WI38 (cell line): ENCODE results near the gene SETD6.

Source experiments
- H3K4me3 ChIP-seq: 2 replicates; pipeline ENCODE4 v1.5.1; 2011; ENCODE audit warnings: low read depth, mild to moderate bottlenecking, control low read depth, low read length
- TF ChIP-seq, protein P1 (sequence below): IDR thresholded peaks from 2 replicates; pipeline ENCODE4 v1.5.1; 2012; ENCODE audit warnings: low read depth, mild to moderate bottlenecking, control low read depth, low read length

Gene SETD6

DNA sequence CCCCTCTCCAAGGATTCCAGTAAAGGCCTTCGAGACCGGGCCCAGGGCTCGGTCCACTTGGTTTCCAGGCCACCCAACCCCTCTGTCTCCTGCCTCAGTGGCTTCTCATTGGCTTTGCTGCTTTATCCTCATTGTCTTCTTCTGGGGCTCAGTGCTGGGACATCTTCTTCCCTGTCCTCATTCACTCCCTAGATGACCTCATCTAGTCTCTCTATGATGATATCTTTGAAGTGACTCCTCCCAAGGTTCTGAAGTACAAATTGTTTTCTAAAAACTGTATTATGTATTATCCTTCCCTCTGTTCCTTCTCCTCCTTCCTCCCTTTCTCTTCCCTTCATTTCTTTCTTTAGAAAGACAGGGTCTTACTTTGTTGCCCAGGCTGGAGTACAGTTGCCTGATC is 42.5 kb upstream of the SETD6 start:
- TF ChIP-seq, protein P1, sequence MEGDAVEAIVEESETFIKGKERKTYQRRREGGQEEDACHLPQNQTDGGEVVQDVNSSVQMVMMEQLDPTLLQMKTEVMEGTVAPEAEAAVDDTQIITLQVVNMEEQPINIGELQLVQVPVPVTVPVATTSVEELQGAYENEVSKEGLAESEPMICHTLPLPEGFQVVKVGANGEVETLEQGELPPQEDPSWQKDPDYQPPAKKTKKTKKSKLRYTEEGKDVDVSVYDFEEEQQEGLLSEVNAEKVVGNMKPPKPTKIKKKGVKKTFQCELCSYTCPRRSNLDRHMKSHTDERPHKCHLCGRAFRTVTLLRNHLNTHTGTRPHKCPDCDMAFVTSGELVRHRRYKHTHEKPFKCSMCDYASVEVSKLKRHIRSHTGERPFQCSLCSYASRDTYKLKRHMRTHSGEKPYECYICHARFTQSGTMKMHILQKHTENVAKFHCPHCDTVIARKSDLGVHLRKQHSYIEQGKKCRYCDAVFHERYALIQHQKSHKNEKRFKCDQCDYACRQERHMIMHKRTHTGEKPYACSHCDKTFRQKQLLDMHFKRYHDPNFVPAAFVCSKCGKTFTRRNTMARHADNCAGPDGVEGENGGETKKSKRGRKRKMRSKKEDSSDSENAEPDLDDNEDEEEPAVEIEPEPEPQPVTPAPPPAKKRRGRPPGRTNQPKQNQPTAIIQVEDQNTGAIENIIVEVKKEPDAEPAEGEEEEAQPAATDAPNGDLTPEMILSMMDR = no peak
- no peak overlapping the region for H3K4me3 ChIP-seq

DNA sequence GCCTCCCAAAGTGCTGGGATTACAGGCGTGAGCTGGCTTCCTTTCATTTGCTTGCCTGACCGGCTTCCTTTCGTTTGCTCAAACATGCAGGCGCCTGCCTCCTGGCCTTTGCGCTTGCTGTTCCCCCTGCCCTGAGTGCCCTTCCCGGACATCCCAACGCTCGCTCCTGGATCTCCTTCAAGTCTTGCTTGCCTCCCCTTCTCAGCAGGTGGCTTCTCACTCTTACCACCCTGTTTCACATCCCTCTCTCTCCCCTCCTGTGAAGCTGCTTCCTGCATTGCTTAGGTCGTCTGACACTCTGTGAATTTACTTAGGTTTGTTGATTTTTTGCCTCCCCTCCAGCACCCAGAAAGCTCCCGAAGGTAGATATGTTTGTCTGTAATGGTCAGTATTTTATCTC is 41.0 kb upstream of the SETD6 start:
- TF ChIP-seq, protein P1 = no peak
- no peak overlapping the region for H3K4me3 ChIP-seq

DNA sequence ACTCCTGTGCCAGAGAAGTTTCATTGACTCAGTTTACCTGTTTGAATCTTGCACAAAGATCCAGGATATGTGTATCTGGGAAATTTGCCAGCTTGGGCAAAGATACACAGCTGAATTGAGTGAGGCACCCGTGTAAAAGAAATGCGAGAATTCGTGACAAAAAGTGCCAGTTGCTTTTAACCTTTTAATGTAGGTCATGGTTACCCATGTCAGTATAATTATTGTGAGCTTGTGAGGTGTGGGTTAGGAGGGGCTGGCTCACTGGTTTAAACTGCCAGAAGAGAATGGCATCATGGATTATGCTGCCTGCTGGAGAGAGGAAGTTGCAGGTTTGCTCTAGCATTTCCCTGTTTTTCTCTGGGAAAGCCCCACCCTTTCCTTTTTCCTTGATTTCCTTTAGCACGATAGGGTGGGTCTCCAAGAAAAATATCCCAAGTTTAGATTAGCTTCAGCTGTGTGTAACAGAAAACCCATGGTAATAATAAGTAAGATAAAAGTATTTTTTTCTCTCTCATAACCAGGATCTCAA is 40.2 kb upstream of the SETD6 start:
- TF ChIP-seq, protein P1 = no peak
- H3K4me3 ChIP-seq = no peak overlapping the region

DNA sequence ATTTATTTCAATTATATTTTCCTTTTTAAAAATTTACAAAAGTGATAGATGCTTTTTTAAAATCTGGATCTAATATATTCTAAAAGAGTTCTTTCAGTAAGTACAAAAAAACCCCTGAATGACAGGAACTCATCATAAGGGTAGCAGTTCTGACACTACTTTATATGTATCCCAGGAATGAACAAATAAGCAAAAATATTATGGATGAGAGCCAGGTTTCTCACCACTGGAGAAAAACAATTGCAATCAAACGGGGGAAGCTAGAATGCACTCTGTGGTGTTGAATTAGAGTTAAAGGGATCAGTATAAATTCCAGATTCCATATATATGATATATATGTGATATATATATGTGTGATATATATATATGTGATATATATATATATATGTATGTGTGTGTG is 38.5 kb upstream of the SETD6 start:
- TF ChIP-seq, protein P1 = no peak
- H3K4me3 ChIP-seq = no peak overlapping the region

DNA sequence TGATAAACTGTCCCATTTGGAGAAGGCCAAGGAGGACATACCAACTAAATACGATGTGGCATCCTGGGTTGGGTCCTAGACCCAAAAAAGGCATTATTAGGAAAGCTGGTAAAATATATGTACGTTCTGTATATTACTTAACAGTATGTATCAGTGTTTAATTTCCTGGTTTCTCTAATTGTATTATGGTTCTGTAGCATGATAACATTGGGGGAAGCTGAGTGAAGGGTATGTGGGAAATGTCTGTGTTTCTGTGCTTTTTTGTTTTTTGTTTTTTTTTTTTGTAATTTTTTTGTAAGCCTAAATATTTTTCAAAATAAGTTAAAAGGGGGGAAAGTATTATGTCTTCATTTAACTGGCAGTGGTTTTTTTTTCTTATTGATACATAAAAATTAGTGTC is 36.9 kb upstream of the SETD6 start:
- H3K4me3 ChIP-seq = no peak overlapping the region

DNA sequence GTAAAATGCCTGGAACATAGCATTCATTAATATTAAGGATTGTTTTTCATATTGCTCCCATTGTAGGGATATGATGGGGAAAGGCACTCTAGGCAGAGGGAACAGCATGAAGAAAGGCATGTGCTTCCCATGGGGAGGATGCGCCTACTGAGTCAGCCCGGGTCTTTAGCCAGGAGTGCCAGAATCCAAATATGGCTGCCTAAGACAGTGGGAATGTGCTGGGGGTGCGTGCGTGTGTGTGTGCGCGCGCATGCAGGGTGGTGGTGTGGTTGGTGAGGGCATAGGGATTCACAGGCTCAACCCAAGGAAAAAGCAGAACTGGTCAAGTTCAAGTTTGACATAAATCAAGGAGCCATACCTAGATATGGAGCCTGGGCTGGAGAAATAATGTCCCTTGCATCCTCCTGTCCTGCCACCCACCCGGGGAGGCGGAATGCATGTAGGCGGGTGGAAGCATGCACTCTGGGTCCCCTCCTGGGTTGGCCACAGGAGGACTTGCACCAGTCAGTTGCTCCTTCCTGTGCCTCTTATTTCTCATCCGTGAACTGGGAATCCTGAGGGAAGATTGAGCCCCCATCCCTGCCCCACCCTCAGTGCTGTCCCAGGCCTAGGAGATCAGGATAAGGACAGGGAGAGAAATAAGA is 34.0 kb upstream of the SETD6 start:
- TF ChIP-seq, protein P1 = no peak
- no peak overlapping the region for H3K4me3 ChIP-seq

More for the DNA sequence above, 36.9 kb upstream of the SETD6 start:
- TF ChIP-seq, protein P1 = no peak

DNA sequence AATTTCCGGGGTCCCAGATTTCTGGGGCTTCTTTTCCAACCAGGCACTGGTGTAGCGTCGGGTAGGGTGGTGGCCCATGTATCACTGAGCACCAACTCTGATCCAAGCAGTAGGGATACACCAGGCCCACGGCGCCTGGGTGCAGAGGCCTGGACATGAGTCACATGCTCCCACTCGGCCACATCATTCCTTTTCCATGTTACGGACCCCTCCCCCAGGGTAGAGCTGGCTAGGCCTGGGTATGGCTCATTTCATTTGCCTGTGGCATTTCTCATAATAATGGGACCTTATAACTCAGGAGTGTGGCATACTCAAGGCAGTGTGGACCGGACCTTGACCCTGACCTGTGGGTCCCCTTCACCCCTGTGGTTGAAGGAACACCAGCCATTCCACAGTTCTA is 33.4 kb upstream of the SETD6 start:
- no peak overlapping the region for H3K4me3 ChIP-seq
- TF ChIP-seq, protein P1 = no peak
